ENCODE results near the gene DNAJC11.

Gene DNAJC11

GRCh38 chr1:6599141-6599975, 102.3 kb downstream of the DNAJC11 start:
- peak; percentile 71 for DNase-seq

DNA sequence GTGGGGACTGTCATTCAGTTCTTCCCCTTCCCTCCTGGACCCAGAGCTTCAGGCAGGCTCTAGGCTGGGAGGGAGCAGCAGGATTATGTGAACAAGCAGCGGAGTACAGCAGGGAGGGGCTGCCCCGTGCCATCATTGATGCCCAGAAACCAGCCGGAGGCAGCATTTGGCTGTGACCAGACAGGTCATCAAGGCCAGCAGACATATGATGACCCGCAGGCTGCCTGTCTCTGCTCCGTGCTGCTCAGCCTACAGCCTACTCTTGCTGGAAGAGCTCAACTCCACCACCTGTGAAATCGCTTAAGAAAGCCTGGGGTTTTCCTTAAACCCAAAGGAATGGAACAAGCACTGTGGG, 103.9 kb downstream of the DNAJC11 start:
- DNase-seq = no peak

- no peak for DNase-seq
These were observed 104.5 kb downstream of the DNAJC11 start for GRCh38 chr1:6596886-6597776.

- DNase-seq = no peak
These were observed 105.3 kb downstream of the DNAJC11 start for GRCh38 chr1:6596351-6596750.

DNA sequence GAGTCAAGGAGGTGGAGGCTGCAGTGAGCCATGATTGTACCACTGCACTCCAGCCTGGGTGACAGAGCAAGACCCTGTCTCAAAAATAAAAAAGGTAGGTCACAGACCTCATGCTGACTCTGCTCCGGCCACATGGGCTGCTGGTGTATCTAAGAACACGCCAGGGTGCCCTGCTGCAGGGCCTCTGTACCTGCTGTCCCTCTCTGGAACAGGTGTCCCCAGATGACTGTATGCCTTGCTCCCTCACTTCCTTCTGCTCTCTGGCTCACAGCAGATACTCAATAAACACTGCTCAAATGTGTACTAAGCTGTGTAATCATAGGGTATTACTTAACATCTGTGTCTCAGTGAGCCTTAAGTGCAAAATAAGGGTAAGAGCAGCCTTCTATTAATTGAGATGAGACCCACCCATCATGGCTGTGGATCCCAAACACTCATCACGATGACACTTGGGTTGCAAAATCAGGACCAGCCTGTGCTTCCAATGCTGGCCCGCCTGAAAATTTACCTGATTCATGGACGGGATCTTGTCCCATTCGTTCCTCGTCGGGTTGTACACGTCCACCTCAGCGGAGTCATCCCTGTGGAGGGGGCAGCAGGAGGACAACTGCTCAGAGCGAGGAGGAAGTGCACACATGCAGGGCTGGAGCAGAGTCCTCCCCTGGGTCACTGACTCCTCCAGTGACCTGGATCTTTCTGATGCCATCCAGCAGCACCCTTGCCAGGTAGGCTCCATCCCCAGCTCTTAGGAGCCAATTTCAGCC, 106.5 kb downstream of the DNAJC11 start:
- DNase-seq = no peak

- DNase-seq = no peak
These were observed 107.8 kb downstream of the DNAJC11 start for GRCh38 chr1:6593810-6594209.

DNA sequence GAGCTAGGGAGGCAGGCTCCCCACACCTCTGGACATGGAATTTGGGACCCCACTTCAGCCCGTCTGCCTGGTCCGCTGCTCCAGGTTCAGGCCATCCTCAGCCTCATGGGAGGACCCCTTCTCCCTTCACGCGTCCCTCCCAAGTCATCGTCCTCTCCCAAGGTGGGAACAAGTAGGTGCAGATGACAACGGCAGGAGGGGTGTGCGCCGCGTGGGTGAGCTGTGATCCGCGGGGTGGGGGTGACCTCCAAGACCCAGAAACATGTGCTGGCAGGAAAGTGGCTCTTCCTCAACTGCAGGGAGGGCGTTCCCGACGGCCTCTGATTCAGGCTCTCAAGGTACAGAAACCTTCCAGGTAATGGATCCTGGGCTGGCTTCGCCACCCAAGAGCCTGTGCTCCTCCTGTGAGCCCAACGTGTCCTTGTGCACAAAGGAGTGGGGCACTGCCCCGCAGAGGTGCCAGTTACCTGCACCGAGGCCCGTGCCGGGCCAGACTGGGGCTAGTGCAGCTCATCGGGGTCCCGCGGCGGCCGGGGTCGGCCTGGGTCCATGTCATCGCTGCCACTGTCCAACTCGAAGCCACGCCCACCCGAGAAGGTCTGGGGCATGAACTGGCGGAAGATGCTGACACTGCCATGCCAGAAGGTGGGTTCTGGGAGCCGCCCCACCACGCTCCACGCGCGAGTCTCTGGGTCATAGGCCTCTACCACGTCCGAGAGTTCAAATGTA, 108.6 kb downstream of the DNAJC11 start:
- DNase-seq = no peak

DNA sequence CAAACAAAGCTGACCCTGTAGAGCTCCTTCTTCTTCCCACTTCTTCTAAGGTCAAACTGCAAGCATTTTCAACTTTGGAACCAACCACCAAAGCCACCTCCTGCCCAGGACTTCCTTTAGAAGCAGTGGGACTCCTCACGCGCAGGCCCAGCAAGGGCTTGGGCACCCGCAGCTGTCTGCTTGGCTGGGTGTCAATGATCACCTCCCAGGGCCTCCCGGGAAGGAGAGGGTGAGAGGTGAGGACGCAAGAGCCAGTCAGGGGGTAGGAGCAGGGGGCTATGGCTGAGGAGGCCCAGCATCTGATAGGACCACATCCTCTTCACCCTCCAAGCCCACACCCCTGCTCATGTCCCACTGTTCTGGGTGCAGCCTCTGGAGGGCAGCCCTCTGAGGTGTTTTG, 109.2 kb downstream of the DNAJC11 start:
- DNase-seq = no peak

- DNase-seq = no peak
These were observed 110.0 kb downstream of the DNAJC11 start for GRCh38 chr1:6591644-6592043.

DNA sequence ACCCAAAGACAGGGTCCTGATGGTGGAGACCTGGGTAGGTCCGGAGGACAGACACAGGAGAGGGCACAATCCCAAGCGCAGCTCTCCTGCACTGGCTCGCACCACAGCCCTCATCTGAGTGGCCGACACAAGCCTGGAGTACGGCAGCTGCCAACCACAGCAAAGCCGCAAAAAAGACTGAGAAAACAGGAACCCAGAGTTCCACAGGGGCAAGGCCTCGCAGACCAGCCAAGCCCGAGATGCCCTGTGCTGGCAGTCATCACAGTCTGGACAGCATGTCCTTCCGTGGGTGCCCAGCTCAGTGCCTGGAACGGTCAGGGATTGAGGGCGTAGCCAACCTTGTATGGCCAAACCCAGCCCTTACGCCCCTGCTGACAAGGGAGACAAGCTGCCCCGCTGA, 110.4 kb downstream of the DNAJC11 start:
- no peak for DNase-seq

GRCh38 chr1:6590046-6590445, 111.6 kb downstream of the DNAJC11 start:
- no peak for DNase-seq

DNA sequence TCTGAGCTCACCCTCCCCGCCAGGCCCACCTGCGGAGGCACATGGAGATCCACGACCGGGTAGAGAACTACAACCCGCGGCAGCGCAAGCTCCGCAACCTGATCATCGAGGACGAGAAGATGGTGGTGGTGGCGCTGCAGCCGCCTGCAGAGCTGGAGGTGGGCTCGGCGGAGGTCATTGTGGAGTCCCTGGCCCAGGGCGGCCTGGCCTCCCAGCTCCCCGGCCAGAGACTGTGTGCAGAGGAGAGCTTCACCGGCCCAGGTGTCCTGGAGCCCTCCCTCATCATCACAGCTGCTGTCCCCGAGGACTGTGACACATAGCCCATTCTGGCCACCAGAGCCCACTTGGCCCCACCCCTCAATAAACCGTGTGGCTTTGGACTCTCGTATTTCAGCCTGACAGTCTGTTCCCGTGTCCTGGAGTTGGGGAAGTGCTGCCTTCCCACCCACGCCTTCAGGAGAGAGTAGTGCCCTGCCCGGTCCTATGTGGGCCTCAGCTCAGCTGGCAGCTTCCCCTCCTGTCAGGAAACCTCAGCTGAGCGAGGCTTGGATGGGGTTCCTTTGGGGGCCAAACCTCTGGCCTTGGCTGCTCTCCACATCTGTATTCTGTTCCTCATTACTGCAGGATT, 112.6 kb downstream of the DNAJC11 start:
- no peak for DNase-seq

DNA sequence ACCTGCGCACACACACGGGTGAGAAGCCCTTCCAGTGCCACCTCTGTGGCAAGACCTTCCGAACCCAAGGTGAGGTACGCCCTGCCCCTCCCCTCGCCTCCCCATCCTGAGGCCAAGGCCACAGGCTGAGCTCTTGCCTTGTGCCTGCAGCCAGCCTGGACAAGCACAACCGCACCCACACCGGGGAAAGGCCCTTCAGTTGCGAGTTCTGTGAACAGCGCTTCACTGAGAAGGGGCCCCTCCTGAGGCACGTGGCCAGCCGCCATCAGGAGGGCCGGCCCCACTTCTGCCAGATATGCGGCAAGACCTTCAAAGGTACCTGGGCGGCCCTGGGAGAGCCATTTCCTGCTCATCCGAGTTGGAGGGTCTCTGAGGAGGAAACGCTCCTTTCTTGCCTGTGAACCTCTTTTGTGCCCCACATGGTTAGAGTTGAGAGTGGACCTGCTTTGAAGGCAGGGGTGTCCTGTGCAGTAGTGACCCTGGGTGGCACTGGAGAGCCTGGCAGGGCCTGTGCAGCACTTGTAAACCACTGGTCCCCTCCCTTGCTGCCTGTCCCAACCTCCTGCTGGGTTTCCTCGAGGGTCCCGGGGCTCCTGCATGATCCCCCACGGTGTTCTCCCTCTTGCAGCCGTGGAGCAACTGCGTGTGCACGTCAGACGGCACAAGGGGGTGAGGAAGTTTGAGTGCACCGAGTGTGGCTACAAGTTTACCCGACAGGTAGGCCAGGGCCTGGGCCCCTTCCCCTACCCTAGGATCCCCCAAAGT, 113.3 kb downstream of the DNAJC11 start:
- DNase-seq = no peak

GRCh38 chr1:6587261-6588005, 114.2 kb downstream of the DNAJC11 start:
- DNase-seq = no peak

DNA sequence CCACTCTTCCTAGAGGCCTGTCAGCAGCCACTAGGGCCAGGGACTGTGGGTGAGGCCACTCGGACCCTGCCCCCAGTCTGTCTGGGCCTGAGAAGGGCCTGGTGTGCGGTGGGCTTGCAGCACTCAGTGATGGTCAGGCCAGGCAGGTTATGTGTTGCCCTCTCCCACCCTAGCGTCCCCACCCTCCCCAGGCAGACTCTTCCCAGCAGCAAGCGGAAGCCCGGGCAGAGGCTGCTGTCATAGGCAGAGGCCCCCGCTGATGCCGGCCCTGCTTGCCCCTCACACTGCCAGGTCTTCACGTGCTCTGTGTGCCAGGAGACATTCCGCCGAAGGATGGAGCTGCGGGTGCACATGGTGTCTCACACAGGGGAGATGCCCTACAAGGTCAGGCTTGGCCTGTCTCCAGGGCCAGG, 115.2 kb downstream of the DNAJC11 start:
- DNase-seq = no peak

- DNase-seq = no peak
These were observed 115.8 kb downstream of the DNAJC11 start for GRCh38 chr1:6585841-6586240.

- no peak for DNase-seq
These were observed 116.4 kb downstream of the DNAJC11 start for GRCh38 chr1:6585081-6585722.
